DLD1 (cell line): Measurements from ENCODE around the gene ANK3.

ENCODE experiments used
- in situ Hi-C: cut with HindIII; loops from 2 replicates; pipeline ENCODE4 v1.10.0; 2017; ENCODE audit warnings: low sequenced_read_pairs

ANK3 gene

DNA sequence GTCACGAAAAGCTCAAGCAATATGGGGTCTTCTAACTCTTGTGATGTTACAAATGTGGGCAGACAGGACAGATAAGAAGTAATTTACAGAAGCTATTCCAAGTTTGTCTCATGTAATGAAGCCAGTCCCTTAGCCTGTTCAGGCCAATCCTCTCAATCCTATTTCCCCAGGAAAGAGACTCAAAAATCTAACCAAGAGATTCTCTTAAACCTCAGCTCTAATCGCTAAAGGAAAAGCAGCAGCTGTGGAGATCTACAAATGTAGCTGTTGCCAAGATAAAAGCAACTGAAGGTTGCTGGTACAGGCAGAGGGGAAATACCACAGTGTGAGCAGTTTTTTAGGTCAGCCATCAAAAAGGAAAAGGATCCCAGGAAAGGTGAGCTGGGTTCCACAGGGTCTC is 39.3 kb downstream of the ANK3 start:
- in situ Hi-C loops, result no loop called here

GRCh38 chr10:60349426-60349825 is 40.2 kb downstream of the ANK3 start:
- in situ Hi-C loops, result no loop called here

- in situ Hi-C loops, result no loop called here
Measured at GRCh38 chr10:60348982-60349381, 40.7 kb downstream of the ANK3 start.

GRCh38 chr10:60347270-60347669 is 42.4 kb downstream of the ANK3 start:
- in situ Hi-C loops, result no loop called here

GRCh38 chr10:60346661-60347060 is 43.0 kb downstream of the ANK3 start:
- in situ Hi-C loops, result no loop called here

GRCh38 chr10:60343254-60343653 is 46.4 kb downstream of the ANK3 start:
- in situ Hi-C loops, result no loop called here

DNA sequence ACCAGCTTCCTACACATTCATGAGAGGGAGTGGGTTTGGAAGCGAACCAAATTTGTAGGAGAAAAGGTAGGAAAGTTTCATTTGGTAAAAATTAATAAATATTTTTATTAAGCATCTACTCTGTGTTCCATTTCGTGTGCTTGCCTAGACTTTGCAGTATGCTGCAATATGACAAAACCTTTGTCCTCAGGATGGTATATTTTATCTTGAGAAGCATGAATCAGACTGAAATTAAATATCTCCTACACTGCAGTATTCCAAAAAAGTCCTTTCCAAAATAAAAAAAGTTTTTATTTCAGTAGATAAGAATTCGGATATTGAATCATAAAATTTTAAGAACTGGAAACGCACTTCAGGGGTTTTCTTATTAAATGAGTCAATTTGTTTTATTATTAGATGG is 47.7 kb downstream of the ANK3 start:
- in situ Hi-C loops, result no loop called here

- in situ Hi-C loops, result no loop called here
Measured at GRCh38 chr10:60340973-60341372, 48.7 kb downstream of the ANK3 start.

DNA sequence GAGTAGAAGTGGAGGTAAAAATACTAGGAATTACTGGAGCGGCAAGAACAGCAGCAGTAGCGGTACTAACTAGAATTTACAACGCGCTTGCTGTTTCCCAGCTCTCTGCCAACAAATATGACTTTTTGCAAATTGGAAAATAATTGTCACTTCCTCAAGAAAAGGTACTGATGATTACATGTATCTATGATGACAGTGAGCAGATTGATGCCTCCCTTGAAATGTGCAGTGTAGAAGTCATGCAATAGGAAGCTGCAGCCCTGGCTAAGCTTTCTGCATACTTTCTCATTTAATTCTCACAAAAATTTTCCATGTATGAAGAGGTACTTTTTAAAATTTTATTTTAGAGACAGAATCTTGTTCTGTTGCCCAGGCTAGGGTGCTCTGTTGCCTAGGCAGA is 49.9 kb downstream of the ANK3 start:
- in situ Hi-C loops, result no loop called here

DNA sequence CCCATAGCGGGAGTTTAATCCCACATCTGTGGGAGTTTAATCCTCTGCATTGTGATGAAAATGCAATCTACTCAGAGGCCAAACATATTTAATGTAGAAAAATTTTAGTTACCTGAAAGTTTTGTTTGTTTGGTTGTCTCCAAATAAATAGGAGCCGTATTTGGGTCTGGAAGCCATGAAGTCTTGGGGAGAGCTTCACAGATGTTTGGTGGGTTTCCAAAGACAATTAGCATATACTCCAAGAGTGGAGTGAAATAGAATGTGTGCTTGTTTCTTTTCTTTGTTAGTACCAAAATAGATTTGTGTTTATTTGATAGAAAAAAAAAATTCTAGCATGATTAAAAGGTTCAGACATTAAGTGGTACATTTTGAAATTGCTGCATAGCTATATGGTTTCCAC is 50.9 kb downstream of the ANK3 start:
- in situ Hi-C loops, result no loop called here

GRCh38 chr10:60338002-60338564 is 51.6 kb downstream of the ANK3 start:
- in situ Hi-C loops, result no loop called here

DNA sequence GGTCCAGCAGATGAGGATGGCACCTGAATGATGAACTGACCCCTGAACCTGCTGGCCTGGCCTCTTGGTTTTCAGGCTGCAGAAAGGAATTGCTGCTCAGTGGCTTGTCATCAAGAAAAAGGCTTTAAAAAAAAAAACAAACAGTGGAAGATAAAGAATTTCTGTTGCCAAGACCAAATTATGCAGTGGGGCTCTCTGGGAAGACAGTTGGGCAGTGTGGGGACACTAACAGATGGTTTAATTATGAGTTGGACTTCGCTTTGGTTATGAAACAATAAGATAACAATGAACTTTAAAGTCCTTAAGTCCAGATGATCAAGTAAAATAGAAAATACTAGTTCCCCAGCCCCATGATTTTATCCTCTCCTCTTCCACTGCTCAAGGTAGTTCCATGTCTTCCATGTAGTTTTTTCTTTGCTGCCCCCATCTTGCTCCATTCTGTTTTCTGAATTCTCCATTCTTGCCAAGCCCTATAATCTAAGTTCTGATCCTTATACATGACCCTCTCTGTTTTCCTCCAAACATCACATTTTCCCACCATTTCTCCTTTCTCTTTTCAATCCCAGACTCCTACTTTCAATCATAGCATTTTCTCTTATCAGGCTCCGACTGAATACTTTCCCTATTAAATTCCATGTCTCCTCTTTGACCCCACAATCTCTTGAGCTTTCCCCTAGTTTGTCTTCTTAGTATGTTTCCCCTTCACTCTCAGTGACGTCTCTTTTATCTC is 52.6 kb downstream of the ANK3 start:
- in situ Hi-C loops, result no loop called here

DNA sequence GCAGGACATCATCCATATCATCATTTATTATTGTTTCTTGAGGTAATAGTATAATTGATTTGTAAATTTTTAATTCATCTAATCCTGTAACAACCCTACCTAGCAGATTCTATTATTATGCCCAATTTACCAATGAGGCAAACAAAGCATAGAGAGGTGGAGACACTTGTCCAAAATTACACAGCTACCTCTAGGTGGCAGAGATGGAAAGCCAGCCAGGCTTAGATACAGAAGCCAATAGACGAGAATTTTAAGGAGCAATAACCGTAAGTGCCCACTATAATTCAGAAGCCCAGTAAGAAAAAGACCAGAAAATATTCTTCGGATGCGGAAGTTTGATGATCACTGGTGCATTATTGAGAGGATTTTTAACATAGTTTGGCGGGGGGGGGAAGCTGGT is 54.0 kb downstream of the ANK3 start:
- in situ Hi-C loops, result no loop called here

- in situ Hi-C loops, result no loop called here
Measured at GRCh38 chr10:60334991-60335390, 54.7 kb downstream of the ANK3 start.

DNA sequence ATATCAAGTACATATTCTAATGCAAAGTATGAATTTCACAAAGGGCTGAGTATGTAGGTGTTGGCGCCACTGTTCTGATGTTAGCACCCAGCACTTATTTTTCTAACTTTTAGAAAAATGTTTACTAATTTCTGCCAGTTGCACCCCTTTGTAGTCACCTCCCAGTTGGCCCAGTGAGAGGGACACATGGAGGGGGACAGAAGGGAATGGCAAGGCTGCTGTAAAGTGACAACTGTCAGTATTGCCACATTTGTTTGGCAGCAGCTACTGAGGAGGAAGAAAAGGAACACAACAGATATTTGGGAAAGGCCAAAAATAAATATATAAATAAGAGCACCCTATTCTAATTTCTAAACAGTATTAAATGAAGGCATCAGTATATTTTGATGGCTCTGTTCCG is 57.3 kb downstream of the ANK3 start:
- in situ Hi-C loops, result no loop called here

DNA sequence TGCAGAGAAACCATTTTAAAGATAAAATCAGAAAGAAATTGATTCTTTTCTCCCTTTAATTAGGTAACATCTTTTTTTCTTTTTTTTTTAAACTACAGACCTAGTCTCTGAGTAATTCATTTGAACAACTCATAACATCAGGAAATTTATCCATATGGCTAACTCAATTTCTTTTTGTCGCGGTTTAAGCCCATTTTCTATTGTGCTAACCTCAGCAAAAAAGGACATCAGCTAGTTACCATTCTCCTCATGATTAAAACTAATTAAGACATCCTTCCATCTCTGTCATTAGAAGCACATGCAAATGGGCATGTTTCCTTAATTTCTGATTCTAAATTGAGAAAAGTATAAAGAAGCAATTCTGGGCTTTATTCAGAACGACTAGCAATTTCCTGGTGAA is 57.8 kb downstream of the ANK3 start:
- in situ Hi-C loops, result no loop called here

GRCh38 chr10:60323162-60323561 is 66.5 kb downstream of the ANK3 start:
- in situ Hi-C loops, result no loop called here

DNA sequence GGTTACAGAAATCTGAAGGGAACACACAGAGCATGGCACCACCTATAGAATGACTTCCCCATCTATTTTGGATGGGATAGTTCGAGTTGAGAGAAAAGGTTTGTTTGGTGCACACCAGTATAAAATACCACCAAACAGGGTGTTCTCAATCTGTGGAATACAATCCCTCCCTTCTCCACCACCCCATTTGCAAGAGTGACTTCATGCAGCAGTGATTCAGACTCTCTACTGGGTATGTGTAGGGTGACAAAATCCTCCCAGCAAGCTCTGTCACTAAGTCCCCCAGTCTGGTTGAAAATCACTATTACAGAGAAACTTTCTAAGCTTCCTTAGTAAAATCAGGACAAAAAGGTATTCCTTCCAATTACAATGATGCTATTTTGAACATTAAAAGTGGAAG is 69.0 kb downstream of the ANK3 start:
- in situ Hi-C loops, result no loop called here

DNA sequence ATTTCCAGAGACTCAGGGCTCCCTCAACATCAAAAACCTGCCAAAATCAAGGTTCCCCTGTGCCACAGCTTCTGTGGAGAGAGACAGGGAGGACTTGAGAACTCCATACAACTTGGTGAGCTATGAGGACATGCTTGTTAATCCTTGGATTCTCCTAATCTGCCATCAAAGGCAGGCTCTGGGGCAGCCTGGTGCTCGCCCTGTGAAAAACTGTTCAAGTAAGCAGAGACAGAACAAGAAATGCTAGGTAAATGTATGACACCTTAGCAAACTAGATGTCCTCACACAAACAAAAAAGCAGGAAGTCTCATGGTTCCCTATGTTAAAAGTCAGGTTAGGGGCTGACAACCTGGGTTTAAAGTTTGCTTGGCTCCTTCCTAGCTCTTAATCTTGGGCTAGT is 73.6 kb downstream of the ANK3 start:
- in situ Hi-C loops, result no loop called here

GRCh38 chr10:60315311-60315710 is 74.4 kb downstream of the ANK3 start:
- in situ Hi-C loops, result no loop called here

DNA sequence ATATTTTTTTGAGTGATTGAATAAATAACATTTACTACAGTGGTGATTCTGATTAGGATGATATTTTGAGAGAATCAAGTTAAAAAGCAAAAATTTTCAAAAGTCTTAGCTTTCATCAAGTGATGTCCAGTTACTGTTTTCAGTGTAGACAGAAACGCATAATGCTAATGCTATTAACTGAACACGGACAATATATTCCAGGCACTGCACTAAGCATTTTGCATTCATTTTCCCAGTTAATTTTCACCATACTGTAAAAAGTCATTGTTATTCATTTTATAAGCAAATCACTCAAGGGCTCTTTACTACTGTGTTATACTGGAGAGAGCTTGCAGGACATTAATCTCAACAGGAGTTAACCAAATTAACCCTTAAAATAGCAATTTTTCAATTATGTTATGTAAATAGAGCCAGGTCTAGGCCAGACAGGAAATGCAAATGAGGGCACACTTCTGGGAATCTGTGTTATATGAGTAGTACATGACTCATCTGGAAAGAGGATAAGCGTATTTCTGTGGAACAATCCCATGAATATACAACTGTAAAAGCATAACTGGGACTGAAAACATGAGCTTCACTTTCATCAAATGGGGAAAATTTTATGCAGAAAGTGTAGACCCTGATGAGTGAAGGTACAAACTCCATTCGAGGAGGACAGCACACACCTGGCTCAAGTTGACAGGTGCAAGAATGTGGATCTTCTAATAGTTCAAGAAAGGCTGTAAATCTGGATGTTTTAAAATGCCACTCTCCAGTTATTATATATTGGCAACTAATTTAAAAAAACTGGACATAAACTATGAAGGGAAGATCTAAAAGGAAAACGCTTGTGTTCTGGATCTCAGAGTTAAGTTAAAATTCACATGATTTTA is 75.4 kb downstream of the ANK3 start:
- in situ Hi-C loops, result no loop called here

- in situ Hi-C loops, result no loop called here
Measured at GRCh38 chr10:60313589-60313952, 76.1 kb downstream of the ANK3 start.
